GM21717 (cell line): ENCODE measurements around the gene THEM5.

Source experiments
- ATAC-seq: cut with Tn5 transposase; IDR thresholded peaks from one replicate; pipeline ENCODE4 v1.9.1; 2021; ENCODE audit warnings: mild to moderate bottlenecking, moderate library complexity; ENCODE audit not compliant: unreplicated experiment

THEM5 gene

DNA sequence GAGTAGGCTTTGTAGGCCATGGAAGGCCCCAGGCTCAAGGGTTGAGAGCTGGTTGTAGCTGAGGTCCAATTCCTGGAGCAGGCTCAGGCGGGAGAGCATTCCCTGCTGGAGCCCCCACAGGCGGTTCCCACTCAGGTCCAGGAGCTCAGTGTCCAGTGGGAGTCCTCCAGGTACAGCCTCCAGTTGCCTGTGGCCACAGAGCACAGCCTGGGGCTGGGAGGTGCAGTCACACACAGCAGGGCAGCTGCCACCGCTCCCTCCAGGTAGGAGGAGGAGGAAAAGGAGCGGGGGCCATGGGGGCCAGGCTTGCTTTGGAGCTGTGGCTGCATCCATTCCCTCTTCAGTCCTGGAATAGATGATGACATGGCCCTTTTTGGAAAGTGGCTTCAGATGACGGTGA is 51.1 kb downstream of the THEM5 start:
- no peak for ATAC-seq

DNA sequence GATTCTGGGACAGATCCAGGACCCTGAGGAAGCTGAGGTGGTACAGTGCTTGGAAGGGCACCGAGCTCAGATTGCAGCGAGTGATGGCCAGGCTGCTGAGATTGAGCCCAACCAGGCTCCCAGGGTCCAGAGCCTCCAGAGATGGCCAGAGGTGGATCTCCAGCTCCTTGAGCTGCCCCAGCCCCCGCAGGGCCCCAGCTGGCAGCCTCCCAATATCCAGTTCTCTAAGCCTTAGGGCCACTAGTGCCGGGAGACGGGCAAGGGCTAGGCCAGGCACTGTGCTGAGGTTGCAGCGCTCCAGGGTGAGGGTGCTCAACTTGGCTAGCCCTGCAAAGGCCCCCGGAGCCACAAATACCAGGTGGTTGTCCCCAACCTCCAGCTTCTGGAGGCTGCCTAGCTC is 51.7 kb downstream of the THEM5 start:
- no peak for ATAC-seq

DNA sequence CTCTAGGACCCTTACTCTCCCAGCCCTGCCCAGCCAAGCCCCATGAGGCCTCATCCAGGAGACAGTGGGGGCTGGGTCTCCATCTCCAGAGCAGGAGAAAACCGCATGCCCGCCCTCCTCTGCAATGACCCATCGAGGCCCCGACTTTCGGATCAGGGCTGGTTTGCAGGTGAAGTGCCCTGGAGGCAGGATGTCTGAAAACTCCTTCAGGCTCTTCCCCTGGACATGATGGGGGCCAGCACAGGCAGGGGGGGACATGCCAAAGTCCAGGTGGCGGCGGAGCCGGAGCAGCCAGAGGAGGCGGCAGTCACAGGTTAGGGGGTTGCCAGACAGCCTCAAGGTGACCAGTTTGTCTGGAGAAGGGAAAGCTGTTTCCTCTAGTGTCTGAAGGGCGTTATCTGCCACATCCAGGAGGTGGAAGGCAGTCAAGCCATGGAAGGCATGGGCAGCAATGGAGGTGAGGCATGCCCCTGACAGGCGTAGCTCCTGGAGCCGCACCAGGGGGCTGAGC is 52.1 kb downstream of the THEM5 start:
- ATAC-seq, result no peak

DNA sequence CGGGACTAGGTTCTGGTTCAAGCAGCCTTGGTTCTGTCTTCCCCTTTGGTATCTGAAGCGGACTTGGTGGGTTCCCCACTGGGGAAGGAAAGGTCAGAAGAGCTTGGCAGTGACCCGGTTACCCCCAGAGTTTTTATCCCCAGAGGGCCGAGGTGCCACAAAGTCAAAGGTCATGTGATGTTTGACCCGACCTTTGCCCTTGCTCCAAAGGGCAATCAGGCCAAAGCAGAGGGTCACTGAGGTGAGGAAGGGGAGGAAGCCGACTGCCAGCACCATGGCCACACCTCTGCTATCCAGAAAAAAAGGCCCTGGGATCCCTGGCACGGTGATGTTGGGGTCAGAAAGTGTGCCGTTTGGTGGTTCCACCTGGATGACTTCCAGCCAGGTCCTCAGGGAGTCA is 52.7 kb downstream of the THEM5 start:
- ATAC-seq, result no peak

DNA sequence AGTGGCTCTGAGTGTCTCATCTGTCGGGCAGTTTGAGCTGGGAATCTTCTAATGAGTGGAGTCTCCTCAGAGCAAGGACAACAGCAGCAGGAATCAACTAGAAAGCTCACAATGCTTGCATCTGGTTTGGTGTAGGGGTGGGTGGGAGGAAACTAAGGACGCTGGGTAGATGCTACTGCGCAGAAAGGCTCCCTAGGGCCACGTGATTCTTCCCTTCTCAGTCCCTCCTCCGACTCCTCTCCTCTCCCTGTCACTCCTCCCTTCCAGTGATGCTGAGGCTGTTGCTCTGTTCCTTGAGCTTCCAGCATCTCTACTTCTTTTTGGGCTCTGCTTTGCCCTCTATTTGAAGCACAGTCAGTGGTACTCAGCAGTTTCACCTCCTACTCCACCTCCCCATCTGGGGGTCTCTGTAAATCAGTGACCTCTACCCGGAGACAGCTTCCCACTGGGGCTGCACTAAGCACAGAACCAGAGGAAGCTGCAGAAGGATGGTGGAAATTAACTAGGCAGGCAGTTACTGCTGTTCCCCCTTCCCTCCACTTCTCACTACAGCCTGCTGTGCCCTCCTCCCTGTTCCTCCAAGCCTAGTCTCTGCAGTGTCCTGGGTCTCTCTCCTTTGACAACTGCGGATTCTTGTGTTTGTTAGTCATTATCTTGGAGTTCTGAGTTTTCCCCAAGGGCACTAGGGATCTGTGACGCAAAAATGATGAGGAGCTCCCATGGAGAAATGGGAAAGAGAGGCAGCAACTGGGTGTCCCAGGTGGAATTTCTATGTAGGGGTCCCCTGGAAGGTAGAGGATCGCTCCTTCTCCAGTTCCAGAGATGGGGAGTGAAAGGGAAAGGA is 54.1 kb downstream of the THEM5 start:
- ATAC-seq, result no peak

DNA sequence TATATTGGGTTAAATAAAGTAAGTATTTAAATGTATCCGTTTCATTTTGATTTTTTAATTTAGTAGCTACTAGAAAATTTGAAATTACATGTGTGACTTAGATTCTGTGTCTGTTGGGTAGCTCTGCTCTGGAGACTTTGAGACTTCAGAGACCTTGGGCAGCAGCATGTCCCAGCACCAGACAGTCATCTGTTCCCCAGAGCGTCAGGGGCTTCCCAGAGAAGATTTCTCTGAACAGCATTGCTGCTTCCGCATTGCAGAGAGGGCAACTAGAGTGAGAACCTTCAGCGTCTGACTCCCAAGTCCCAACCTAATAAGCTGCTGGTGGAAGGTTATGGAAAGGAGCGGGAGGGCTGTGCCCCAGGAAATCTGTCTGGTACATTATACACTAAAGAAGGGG is 54.9 kb downstream of the THEM5 start:
- ATAC-seq, result no peak
